NCI-H2196 treated with DMSO at 0.1 percent for 48 hours (cell line): ENCODE measurements around the gene TASOR.

ENCODE experiments used
- DNase-seq: peaks from one replicate; lab custom pipeline; 2025; ENCODE audit not compliant: unreplicated experiment; lab: John Stamatoyannopoulos, UW

TASOR gene

DNA sequence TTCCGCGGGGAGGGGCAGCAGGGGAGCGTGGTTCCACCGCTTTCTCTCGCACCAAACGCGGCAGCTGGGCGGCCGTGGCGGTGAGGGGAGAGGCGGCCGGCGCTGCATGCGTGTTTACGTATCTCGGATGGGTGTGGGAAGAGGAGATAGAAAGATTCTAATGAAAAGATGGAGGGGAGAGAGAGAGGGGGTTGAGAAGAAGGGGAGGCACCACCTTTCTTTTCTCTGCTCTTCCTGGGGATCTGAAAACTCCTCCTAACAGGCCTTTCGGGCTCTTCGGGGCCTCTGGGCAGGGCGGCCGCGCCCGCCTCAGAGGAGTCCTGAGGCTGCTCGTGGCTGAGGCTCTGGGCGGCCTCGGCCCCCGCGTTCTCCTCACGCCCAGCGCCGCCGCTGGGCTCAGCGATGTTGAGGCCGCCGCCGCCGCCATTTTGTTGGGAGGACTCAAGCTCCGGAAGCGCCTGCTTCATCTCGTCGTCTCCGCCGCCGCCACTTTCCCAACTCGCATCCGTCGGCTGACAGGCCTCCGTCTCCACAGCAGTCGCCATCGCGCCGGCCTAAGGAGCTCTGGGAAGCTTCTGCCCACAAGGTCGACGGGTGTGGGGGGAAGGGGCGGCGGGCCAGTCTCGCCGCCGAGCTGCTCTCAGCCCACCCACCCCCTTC is 473 bp downstream of the TASOR start:
- no peak for DNase-seq

DNA sequence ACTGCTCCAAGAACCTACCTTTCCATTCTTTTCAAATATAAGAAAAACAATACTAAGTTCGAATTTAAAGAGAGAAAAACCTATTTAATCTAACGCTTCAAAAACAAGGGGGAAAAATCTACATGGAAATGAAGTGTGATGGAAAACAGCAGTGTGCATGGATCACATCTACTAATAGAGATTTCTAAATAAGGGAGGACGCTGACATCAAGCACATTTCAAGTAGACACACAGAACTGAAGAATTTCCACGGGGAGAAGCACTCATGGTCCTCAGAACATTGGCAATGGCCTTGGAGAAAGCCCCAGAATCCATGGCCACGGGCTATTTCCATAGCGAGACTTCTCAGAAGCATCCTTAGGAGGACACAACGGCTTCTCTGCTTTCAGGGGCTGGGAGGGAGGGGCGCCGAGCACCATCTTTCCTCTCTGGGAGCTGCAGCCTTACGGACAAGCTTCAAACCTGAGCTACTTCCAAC is 1.0 kb downstream of the TASOR start:
- no peak for DNase-seq

DNA sequence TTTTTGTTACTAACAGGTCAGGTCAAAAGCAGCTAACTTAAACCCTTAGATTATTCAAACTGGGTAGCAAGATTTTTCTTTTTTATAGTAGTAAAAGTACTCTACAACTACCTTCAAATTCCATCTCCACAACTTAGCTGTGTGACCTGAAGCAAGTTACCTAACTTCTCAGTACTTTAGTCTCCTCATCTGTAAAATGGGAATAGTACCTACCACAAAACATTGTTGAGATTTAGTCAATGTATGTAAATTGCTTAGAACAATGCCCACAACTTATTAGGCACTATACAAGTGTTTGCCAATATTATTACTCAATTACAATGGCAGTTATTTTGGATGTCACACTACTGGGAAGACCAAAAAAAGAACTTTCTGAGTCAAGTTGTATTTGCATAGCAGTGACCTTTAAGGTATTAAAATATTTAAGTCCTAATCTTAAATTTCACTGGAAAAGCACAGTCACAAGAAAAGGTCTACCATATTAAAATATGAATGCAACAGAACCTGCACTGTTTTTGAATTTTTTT is 2.9 kb downstream of the TASOR start:
- DNase-seq = no peak

DNA sequence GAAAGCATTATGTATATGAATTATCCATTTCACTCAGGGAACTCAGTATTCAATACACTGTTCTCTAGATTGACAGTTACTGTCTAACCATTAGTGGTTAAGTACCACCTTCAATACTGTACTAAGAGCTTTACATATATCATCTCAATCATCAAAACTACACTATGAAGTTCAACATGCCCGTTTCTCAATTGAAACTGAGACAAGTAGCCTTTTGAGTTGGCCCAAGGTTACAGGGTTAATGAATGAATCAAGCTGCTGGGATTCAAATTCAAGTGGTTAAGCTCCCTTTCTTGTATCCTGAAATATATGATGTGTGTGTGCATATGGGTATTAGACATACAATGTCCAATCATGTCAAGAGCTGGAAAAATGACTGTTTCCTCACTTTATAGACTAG is 5.8 kb downstream of the TASOR start:
- DNase-seq = no peak

DNA sequence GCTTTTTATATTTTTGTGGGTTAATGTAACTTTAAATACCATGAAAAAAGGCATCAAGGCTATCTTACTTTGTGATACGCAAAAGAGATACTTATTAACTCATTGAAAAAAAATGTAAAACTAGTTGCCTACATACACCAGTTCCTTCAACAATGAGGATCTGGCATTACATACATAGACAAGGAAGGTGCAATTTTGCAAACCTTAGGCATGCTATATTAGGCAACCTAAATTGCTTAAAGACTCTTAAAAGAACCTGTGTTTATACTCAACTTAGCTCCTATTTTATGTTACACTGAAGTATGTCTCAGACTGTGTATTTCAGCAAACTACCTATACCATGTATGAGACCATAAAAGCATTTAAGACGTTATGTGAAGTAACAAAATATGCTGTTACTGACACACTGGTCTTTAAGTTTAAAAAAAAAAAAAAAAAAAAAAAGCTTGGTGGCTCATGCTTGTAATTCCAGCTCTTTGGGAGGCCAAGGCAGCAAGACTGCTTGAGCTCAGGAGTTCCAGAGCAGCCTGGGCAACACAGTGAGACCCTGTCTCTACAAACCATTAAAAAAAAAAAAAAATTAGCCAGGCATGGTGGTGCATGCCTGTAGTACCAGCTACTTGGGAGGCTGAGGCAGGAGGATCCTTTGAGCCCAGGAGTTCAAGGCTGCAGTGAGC is 9.1 kb downstream of the TASOR start:
- no peak for DNase-seq

DNA sequence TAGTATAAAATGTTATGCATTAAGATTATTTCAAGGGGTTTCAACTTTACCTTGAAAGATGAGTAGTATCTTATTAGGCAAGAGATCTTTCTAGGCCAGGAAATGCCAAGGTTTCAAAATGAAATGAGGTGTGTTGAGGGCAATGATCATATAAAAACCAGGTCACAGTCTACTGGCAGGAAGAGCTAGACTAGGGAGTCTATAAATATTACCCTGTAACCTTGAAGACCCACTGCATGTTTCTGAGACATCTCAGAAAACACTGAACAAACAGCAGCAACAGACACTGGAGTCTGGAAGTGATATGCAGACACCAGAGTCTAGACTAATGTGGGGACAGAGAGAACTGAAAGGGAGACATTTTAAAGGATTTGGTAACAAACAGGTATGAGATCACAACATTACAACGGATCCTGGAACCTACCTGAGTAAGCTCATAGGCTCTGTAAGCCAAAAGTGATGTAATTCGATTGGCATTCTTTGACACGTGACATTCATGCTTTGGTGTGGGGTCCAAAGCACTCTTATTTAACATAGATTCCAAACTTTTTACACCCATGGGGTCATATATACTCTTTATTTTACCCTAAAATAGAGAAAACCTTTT is 15.0 kb downstream of the TASOR start:
- no peak for DNase-seq

DNA sequence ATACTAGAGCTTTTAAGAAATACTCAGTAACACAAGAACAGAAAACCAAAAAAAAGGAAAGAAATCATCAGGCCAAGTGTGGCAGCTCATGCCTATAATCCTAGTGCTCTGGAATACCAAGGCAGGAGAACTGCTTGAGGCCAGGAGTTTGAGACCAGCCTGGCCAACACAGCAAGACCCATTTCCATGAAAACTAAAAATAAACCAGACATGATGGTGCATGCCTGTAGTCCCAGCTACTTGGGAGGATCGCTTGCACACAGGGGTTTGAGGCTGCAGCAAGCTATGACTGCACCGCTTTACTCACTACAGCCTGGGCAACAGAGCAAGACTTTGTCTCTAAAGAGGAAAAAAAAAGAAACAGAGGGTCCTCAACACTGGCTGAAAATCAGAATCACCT is 18.2 kb downstream of the TASOR start:
- DNase-seq = no peak

DNA sequence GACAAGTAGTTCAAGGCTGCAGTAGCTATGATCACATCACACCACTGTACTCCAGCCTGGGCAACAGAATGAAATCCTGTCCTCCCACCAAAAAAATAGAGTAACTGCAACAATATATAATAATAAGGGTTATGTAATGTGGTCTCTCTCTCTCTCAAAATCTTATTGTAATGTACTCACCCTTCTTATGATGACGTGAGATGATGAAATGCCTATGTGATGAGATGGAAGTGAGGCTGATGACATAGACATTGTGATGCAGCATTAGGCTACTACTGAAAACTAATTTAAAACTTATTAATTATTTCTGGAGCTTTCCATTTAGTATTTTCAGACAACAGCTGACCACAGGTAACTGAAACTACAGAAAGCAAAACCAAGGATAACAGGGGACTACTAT is 27.4 kb downstream of the TASOR start:
- no peak for DNase-seq

DNA sequence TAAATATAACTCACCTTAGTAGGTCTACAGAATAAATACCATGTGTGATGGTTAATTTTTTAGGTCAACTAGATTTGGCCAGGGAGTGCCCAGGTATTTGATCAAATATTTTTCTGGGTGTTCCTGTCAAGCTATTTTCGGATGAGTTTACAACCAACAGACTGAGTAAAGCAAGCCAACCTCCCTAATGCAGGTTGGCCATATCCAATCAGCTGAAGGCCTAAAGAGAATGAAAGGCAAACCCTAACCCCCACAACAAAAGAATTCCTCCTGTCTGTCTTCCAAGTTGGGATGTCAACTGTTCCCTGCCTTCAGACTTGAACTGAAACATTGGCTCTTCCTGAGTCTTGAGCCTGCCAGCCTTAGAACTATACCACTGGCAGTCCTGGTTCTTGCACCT is 28.6 kb downstream of the TASOR start:
- no peak for DNase-seq

DNA sequence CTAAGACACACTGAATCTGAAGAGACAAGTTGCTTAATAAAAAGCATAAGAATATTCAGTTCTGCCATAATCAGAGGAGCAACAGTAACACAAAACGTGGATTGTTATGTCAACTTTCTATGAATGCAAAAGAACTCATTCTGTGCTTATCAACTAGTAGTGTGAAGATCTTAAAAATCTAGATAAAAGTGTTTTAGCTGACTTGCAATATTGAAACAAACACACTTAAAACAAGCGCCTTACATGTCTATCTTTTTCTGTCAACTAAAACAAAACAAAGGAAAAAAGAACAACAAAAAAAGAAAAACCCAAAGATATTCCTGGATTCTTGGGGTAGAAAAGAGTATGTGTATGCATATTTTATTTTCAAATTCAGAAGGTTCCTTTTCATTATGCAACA is 37.7 kb downstream of the TASOR start:
- no peak for DNase-seq

DNA sequence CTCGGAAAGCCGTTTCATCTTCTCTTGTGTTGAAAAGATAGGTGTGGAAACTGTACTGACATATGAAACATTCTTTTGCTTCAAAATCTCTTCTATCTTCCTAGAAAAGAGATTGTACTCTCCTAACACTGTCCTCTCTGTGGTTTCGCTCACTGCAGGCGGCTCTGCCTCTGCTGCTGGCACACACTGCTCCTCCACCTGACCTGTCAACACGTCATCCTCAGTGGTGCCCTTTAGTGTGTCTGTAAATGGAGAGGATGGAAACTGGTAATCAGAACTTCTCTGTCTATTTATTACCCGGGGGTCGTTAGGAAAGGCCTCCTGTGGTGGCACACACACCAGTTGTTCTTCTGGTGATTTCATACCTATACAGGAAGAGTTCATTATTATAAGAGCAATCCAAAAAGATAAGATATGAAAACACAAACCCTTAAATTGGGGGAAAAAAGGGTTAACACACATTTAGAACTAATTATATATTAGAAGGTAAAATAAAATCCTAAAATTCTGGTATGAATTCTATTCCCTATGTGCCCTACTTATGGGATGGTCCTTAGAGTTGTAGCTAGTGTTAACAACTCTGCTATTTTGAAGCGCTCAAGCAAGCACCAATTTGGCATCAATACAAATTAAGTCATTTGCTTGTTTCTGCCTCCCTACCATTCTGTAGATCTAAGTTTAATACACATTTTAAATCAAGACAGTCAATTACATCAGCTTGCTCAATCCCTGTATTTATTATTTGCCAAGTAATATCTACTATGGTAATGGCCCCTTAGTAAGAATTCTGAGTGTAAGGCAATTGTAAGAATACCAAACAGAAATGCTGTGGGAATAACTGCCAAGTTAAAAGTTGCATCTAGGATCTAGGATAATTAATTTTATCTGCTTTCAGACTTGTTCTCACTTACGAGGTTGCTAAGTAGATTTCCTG is 49.2 kb downstream of the TASOR start:
- no peak for DNase-seq
